Measurements from ENCODE around the gene METTL25B. TPM values are rescaled to one million over a fixed set of nuclear protein-coding genes. Genes with fewer than 3 reads are reported as not detected.

The METTL25B gene
- total and polyA plus RNA-seq, 10 donors = 23.2 to 43.8 (median 33.9) TPM

DNA sequence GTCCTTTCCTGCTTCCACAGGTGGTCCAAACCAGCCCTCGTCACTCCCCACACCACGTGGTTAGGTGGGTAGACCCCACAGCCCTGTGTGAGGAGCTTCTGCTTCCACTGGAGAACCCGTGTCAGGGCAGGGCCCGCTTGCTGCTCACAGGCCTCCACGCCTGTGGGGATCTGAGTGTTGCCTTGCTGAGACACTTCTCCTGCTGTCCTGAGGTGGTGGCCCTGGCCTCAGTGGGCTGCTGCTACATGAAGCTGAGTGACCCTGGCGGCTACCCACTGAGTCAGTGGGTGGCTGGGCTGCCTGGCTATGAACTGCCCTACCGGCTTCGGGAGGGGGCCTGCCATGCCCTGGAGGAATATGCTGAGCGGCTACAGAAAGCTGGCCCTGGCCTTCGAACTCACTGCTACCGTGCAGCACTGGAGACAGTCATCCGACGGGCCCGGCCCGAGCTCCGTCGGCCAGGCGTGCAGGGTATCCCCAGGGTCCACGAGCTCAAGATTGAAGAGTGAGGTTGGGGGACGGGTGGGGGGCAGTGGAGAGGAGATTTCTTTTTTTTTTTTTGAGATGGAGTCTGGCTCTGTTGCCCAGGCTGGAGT is 5.8 kb downstream of the METTL25B start:
- peak; percentile 65 for DNase-seq
- H3K4me3 ChIP-seq = no peak overlapping the region
- no peak overlapping the region for H3K27ac ChIP-seq
- no peak for TF ChIP-seq POLR2A (IDR thresholded peaks at IDR 0.05)
- peak in 2 of 3 donors; percentile 25 to 62 for TF ChIP-seq POLR2AphosphoS5 (IDR thresholded peaks at IDR 0.05)
- TF ChIP-seq CTCF (IDR thresholded peaks at IDR 0.05 in 8 of 11, conservative IDR thresholded peaks at IDR 0.05 in 3 of 11) = no peak
- peaks cover 0 to 72% (median 34%) of the 10 kb centered on the region in 6 donors for H3K36me3 ChIP-seq
- 94 to 97% (median 94%) methylated on average over 16 to 20 of the region's 20 CpGs for WGBS, 5 donors
- no peaks in the 10 kb centered on the region for H3K27me3 ChIP-seq (replicated peaks in 1 of 7)
- H3K4me1 ChIP-seq = peaks cover 0 to 26% (median 9%) of the 10 kb centered on the region in 6 donors
- intact Hi-C loops (cut with DNase I; ENCODE audit: low total_unique reads) = no loop called here
- no peaks in the 10 kb centered on the region for H3K9me3 ChIP-seq

DNA sequence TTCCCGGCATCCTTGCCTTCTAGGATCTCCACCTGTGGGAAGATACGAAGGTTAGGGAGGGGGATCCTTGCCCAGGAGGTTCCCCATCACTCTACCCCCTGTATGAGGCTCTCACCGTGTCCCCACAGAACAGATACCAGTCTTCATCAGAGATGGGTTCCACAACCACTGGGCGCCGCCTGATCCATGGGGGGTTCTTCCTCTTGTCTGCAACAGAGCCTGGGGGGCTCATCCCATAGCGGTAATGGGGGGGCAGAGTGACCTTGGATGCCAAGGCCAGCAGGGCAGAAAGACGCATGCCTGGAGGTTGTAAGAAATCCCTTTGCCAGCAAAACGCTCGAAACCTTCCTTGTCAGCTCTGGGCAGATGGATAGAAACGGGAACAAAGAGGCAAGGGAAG is 10.1 kb downstream of the METTL25B start:
- WGBS, 5 donors = 82 to 91% (median 85%) methylated on average over 10 of the region's 10 CpGs
- intact Hi-C loops (cut with DNase I; ENCODE audit: low total_unique reads) = no loop called here
- peaks cover 0 to 72% (median 39%) of the 10 kb centered on the region in 6 donors for H3K36me3 ChIP-seq

DNA sequence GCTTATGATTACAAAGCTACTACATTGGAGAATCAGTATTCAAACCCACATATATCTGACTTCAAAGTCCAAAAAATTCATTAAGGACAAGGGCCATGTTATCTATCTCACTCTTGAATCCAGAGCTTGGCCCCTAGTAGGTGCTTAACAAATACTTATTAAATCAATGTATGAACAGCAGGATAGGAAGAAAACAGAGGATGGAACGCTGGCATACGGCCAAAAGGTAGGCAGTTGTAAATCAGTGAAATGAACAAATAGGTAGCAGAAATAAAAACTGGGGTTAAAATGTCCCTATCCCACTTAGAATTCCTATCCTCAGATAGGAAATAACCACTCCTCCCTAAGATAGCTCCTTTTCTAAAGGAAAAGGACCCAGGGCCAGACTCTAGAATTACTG is 10.6 kb downstream of the METTL25B start:
- WGBS, 5 donors = 87 to 96% (median 92%) methylated on average over 2 of the region's 2 CpGs
- peaks cover 0 to 72% (median 40%) of the 10 kb centered on the region in 6 donors for H3K36me3 ChIP-seq

More for the DNA sequence above, 10.1 kb downstream of the METTL25B start:
- no peaks in the 10 kb centered on the region for H3K27me3 ChIP-seq (replicated peaks in 1 of 7)
- no peaks in the 10 kb centered on the region for H3K9me3 ChIP-seq
- H3K4me1 ChIP-seq = peaks cover 11 to 46% (median 22%) of the 10 kb centered on the region in 6 donors
- no peak overlapping the region for H3K27ac ChIP-seq
- peak; percentile 69 for DNase-seq
- no peak overlapping the region for H3K4me3 ChIP-seq
- no peak for TF ChIP-seq CTCF (IDR thresholded peaks at IDR 0.05 in 8 of 11, conservative IDR thresholded peaks at IDR 0.05 in 3 of 11)
- no peak for TF ChIP-seq POLR2AphosphoS5 (IDR thresholded peaks at IDR 0.05)
- TF ChIP-seq POLR2A (IDR thresholded peaks at IDR 0.05) = no peak

More for the DNA sequence above, 10.6 kb downstream of the METTL25B start:
- no peak for DNase-seq
- no peaks in the 10 kb centered on the region for H3K9me3 ChIP-seq
- no peaks in the 10 kb centered on the region for H3K27me3 ChIP-seq (replicated peaks in 1 of 7)
- intact Hi-C loops (cut with DNase I; ENCODE audit: low total_unique reads) = no loop called here
- H3K4me1 ChIP-seq = peaks cover 11 to 51% (median 24%) of the 10 kb centered on the region in 6 donors
- H3K27ac ChIP-seq = no peak overlapping the region
- no peak overlapping the region for H3K4me3 ChIP-seq
- TF ChIP-seq POLR2AphosphoS5 (IDR thresholded peaks at IDR 0.05) (no peak), POLR2A (IDR thresholded peaks at IDR 0.05) (no peak), CTCF (IDR thresholded peaks at IDR 0.05 in 8 of 11, conservative IDR thresholded peaks at IDR 0.05 in 3 of 11) (no peak)
